Effector CD4-positive, alpha-beta T cell (primary cell): ENCODE results near the gene ARHGAP30.

Experiments
- DNase-seq: peaks from one replicate; pipeline ENCODE4 v3.0.0-alpha.2; 2020

The ARHGAP30 gene

GRCh38 chr1:161089251-161089924 is 19.7 kb upstream of the ARHGAP30 start, which contains the start of gene NECTIN4:
TSS of gene NECTIN4 (minus strand) at chr1:161089558. CDS start at chr1:161089296, 262 bp downstream.
- no peak for DNase-seq

- no peak for DNase-seq
These were observed 19.0 kb upstream of the ARHGAP30 start for GRCh38 chr1:161088587-161089110.

- no peak for DNase-seq
These were observed 16.8 kb upstream of the ARHGAP30 start for GRCh38 chr1:161086457-161086856.

- DNase-seq: no peak
These were observed 15.5 kb upstream of the ARHGAP30 start for GRCh38 chr1:161085165-161085564.

GRCh38 chr1:161084597-161084988 is 14.9 kb upstream of the ARHGAP30 start:
- DNase-seq: no peak

GRCh38 chr1:161083748-161084596 is 14.3 kb upstream of the ARHGAP30 start:
- no peak for DNase-seq

GRCh38 chr1:161082996-161083747 is 13.5 kb upstream of the ARHGAP30 start:
- DNase-seq: no peak

- no peak for DNase-seq
These were observed 12.8 kb upstream of the ARHGAP30 start for GRCh38 chr1:161082483-161082882.

GRCh38 chr1:161081519-161081918 is 11.8 kb upstream of the ARHGAP30 start:
- DNase-seq: no peak

- no peak for DNase-seq
These were observed 11.0 kb upstream of the ARHGAP30 start for GRCh38 chr1:161080441-161081405.

- DNase-seq: no peak
These were observed 9.9 kb upstream of the ARHGAP30 start for GRCh38 chr1:161079436-161080110.

- no peak for DNase-seq
These were observed 7.7 kb upstream of the ARHGAP30 start for GRCh38 chr1:161077426-161077825.

GRCh38 chr1:161076410-161076809 is 6.7 kb upstream of the ARHGAP30 start:
- no peak for DNase-seq

GRCh38 chr1:161074676-161075368 is 5.1 kb upstream of the ARHGAP30 start:
- no peak for DNase-seq

GRCh38 chr1:161073474-161074121 is 3.9 kb upstream of the ARHGAP30 start:
- DNase-seq: no peak

GRCh38 chr1:161072751-161073449 is 3.2 kb upstream of the ARHGAP30 start:
- DNase-seq: no peak

GRCh38 chr1:161071886-161072371 is 2.2 kb upstream of the ARHGAP30 start:
- peak; percentile 28 for DNase-seq

GRCh38 chr1:161070761-161071160 is 1.1 kb upstream of the ARHGAP30 start:
- DNase-seq: no peak

GRCh38 chr1:161069241-161069640 is 450 bp downstream of the ARHGAP30 start:
- DNase-seq: no peak
